Transverse colon (tissue), 3 donors: Measurements from ENCODE around the gene C4B.

Experiments
- POLR2A ChIP-seq: fragments of 450-650 bp; IDR thresholded peaks from one replicate; pipeline ENCODE4 v1.6.1; 2016; ENCODE audit warnings: antibody characterized with exemption, mild to moderate bottlenecking, moderate library complexity
- TF ChIP-seq, protein P1 (sequence below), 5 experiments: fragments of 200-600 bp in 3 of 5; fragments of 450-650 bp in 2 of 5; sonication (generic) in 3 of 5; IDR thresholded peaks; 1 replicate in 2 of 5; 2 replicates in 3 of 5; pipeline ENCODE4 v1.5.1; 2016 to 2017; ENCODE audit warnings: antibody characterized with exemption in 5 of 5, inconsistent platforms in 3 of 5, mild to moderate bottlenecking in 2 of 5, moderate library complexity in 1 of 5

DNA sequence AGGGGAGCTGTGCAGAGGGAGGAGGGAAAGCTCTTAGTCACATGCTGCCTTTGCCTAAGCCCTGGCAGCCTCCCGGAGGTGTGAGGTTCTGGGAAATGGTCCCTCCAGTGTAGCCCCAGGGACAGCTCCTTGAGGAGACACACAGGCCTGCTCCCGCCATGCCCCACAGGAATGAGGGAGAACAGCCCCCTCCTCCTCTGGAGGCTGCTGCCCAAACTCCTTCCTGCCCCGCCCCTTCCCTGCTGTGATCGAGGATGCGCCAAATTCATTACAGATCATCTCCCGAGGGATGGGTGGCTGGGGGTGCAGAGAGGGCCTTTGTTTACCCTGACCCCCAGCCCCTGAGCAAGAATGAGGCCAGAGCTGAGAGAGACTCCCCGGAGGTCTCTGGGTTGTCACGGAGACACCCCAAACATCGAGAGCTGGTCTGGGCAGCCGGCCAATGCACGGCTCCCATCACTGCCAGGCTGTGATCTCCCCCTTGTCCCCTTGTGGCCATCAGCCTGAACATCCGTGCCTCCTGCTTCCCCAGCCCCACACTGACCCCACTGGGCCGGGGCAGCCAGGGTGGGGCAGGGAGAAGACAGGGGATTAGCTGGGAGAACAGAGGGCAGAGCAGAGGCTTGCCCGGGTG is 32.0 kb downstream of the C4B start:
- TF ChIP-seq, protein P1, sequence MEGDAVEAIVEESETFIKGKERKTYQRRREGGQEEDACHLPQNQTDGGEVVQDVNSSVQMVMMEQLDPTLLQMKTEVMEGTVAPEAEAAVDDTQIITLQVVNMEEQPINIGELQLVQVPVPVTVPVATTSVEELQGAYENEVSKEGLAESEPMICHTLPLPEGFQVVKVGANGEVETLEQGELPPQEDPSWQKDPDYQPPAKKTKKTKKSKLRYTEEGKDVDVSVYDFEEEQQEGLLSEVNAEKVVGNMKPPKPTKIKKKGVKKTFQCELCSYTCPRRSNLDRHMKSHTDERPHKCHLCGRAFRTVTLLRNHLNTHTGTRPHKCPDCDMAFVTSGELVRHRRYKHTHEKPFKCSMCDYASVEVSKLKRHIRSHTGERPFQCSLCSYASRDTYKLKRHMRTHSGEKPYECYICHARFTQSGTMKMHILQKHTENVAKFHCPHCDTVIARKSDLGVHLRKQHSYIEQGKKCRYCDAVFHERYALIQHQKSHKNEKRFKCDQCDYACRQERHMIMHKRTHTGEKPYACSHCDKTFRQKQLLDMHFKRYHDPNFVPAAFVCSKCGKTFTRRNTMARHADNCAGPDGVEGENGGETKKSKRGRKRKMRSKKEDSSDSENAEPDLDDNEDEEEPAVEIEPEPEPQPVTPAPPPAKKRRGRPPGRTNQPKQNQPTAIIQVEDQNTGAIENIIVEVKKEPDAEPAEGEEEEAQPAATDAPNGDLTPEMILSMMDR (IDR thresholded peaks at IDR 0.05), result no peak
- TF ChIP-seq POLR2A, result no peak
